Stimulated activated CD8-positive, alpha-beta memory T cell treated with anti-CD3 and anti-CD28 coated beads, Interleukin-4, amount 100 ng/mL, for 4 hours (primary cell): Measurements from ENCODE around the gene FA2H.
"Not testable (repeated sequence)": the region's sequence is repeated elsewhere in the genome, so short reads cannot be mapped to it uniquely, and the experiment has no call there.

Experiments
- DNase-seq, 2 donors: peaks; one replicate each; pipeline ENCODE4 v3.0.0-alpha.2; 2020; ENCODE audit warnings: low read depth in 2 of 2, low spot score in 1 of 2

The FA2H gene

DNA sequence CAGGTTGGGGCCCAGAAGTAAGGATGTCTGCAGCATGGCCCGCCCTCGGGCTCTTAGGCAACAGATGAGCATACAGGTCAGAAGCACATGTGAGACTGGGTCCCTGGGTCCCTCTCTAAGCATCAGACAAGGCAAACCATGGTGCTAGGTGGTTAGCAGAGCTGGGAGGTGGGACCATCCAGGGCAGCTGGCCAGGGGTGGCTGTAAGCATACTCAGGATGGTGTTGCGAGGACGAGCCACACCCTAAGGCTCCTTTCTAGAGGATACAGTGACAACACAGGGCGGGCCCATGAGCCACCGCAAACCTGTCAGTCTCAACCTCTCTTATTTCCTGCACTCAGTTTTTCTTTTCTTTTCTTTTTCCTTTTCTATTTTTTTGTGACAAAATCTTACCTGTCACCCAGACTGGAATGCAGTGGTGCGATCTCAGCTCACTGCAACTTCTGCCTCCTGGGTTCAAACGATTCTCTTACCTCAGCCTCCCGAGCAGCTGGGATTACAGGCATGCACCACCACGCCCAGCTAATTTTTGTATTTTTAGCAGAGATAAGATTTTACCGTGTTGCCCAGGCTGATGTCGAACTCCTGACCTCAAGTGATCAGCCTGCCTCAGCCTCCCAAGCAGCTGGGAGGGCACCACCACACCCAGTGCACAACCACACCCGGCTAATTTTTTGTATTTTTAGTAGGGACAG lies 3.6 kb downstream of the FA2H start:
- DNase-seq = no peak

- DNase-seq = no peak
These were observed 4.9 kb downstream of the FA2H start for GRCh38 chr16:74769586-74770190.

- DNase-seq = no peak
These were observed 6.4 kb downstream of the FA2H start for GRCh38 chr16:74768239-74768638.

DNA sequence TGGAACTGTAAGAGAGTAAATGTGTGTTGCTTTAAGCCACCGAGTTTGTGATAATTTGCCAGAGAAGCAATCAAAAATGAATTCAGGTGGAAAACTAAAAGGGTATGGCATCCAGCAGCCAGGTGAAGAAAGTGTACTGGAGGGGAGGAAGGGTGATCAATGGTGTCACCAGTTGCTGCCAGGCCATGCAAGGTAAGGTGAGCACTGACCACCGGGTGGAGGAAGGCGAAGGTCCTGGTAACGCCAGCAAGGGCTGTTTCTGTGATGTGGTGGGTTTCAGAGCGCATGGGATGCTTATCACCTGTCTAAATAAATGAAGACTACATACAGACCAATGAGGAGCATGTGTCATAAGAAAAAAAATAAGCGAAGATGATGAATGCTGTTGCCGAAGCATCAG lies 6.9 kb downstream of the FA2H start:
- no peak for DNase-seq

DNA sequence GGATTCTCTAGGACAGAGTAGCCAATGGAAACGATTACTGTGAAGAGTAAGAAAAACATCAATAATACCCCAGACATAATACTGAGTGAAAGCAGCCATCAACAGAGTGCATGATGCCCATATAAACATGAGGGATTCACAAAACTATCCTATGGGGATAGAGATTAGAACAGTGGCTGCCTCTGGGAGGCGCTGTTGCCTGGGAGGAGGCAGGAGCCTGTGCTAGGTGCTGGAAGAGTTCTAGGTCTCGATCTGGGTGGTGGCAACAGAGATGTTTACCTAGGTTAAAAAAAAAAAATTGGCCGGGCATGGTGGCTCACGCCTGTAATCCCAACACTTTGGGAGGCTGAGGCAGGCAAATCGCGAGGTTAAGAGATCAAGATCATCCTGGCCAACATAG lies 7.9 kb downstream of the FA2H start:
- no peak for DNase-seq

GRCh38 chr16:74764184-74764583 lies 10.4 kb downstream of the FA2H start:
- not testable (repeated sequence) for DNase-seq

DNA sequence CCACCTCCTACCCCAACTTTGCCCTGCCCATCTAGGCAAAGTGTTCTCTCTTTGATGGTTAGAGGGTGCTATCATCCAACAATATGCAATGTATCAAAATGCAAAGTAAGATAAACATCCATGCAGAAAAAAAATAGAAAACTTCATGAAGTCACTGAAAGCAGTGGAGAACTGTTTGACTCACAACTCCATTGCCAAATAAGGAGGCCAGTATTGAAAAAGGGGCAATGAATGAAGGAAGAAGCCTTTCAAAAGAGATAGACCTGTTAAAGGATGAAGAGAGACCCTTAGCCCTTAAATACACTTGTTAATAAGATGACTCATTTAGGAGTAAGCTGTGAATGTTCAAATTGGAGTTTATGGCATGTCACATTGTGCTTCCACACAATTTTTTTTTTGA lies 13.0 kb downstream of the FA2H start:
- no peak for DNase-seq

DNA sequence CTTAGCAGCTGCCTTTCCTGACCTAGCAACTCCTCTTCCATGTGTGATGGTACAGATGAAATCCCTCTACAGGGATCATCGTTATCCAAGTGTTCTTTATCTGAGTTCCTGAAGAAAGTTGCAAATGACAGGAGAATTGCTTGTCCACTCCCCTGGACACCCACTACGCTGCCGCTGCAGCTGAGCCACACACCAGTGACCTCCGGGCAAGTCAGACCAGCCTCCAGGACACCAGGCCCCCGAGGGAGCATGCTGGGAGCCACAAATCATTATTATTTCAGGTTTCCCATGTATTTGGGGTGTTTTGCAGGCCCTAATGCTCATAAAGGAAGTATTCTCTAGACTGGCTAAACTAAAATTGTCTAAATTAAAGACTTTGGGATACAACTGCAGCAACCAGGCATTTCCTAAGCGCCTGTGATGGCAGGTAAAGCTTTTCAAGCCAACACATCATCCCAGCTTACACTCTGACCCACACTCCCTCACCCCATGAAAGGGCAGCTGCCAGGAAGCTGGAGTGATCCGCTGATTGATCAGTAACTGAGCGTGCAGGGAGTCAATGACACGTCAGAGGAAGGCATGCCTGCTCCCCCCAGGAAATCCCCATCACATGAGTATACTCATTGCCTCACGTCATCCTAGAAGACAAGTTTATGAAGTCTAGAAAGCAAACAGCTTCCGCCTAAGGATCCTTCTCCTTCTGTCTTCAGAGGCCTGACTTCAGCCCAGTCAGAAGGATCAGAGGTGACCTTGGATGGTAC lies 14.4 kb downstream of the FA2H start:
- no peak for DNase-seq

DNA sequence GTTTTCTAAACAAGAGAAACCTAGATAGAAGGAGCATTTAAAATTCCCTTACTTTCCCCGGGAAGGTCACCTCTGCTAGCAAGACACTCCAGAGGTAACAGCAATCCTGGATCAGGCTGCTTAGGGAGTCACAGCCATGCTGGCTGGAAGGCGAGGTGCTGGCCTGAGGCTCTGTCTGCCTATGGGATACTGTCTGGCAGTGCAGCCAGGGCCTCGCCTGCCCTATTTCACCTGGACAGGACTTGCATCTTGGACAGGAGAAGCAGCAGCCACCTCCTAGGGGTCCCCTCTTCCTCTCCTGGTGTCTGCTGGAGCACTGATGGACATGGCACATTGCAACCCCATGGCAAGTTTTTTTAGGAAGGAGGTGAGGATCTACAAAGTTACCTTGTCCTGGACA lies 15.1 kb downstream of the FA2H start:
- DNase-seq = no peak

- no peak for DNase-seq
These were observed 15.8 kb downstream of the FA2H start for GRCh38 chr16:74758801-74759200.

GRCh38 chr16:74757349-74757748 lies 17.3 kb downstream of the FA2H start:
- DNase-seq = no peak

DNA sequence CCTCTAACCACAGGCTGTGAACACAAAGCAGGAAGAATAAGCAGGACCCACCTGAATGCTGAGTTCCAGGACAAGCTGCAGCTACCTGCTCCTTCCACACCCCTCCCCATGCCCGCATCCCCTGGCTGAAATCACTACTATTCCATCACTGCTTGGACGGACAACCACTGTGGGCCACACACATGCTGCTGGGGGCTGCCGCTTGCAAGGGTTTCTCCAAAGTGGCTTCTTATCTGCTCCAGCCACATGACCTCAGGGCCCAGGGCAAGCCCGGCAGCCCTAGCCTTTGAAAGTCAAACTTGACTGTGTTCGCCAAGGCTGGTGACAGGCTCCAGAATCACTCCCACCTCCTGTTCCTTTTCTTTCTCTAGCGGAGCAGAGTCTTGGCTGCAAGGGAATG lies 18.4 kb downstream of the FA2H start:
- DNase-seq = no peak

- DNase-seq = no peak
These were observed 21.4 kb downstream of the FA2H start for GRCh38 chr16:74753180-74753579.

DNA sequence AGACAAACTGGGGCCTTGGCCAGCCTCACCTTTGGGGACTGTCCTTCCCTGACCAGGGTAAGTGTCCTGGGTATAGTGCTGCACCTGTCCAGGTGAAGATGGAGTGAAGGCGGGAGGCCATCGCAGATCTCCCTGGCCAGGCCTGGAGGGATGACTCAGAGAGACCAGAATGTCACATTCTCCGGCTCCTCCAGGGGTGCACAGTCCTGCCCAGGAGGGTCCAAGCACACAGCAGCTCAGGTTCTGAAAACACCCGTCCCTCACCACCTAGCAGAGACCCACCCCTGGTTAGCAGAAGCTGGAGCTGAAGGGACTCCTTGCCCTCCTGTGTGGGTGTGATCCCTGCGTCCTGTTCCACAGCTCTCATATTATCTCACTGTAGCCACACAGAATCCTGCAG lies 21.9 kb downstream of the FA2H start:
- no peak for DNase-seq

DNA sequence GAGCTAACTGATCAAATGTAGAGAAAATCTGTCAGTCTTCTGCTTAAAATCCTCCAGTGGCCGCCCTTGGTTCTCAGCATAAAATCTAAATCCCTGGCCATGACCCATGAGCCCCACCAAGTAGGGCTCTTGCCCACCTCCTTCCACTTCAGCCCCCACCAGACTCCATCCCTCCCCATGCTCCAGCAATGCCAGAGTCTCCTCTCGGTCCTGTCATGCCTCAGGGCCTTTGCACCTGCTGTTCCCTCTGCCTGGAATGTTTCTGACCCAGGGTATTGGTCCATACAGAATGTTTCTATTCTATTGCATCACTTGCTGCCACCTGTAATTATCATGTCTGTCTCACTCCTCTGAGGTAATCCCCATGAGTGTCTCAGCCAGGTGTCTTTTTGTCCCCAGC lies 22.4 kb downstream of the FA2H start:
- no peak for DNase-seq

- DNase-seq = no peak
These were observed 23.0 kb downstream of the FA2H start for GRCh38 chr16:74751658-74752057.

GRCh38 chr16:74749291-74750055 lies 25.1 kb downstream of the FA2H start:
- DNase-seq = no peak

- no peak for DNase-seq
These were observed 26.0 kb downstream of the FA2H start for GRCh38 chr16:74748616-74749026.

DNA sequence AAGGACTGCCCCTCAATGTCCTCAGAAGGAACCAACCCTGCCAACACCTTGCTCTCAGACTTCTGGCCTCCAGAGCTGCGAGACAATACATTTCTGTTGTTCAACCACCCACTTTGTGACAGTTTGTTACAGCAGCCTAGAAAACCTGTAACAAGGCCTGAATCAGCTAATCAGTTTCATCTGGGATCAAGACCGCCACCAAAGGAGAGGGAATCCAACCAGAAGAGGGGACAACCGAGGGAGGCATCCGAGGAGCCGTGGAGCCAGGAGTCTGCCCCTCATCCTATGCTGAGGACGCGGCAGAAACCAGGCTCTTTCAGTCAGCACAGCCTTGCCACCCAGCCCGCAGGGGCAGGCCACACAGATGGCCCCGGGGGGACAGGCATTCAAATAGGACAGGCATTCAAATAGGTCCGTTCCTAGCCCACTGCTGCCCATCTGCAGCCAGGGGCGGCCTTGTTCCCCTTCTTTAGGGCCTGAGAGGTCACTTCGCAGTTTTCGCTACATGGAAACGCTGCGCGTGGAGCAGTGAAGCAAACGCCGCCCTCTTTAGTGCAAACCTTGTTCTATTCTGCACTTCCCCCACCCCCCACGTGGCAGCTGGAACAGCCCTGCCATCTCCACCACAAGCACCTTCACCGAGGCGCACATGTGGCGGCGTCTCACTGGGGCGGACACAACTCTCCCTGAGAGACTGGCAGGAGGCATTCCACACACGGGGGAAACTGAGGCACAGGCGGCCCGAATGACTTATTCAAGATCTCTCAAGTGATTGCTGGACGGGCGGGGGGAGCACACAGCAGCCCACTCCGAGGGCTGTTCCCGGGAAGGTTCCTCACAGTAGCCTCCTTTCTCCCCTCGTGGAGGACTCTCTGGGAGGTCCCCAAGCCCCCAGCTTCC lies 26.7 kb downstream of the FA2H start:
- no peak for DNase-seq

DNA sequence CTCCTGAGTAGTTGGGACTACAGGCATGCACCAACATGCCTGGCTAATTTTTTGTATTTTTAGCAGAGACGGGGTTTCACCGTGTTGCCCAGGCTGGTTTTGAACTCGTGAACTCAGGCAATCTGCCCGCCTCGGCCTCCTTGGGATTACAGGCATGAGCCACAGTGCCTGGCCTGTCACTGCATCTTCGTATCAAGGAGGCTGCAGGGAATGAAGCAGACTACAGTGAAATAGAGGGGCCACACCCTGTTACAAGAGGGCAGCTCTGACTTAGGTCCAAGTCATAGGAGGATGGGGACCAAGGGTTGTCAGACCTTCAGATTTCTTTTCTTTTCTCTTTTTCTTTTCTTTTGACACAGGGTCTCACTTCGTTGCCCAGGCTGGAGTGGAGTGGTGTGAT lies 28.7 kb downstream of the FA2H start:
- no peak for DNase-seq
